HEK293T (cell line): ENCODE data around the gene DAPP1.

Experiments
- CTCF ChIA-PET: fragments of 350-600 bp; formaldehyde crosslinking; extraction: SDS; loops from one replicate; lab custom pipeline; 2021; ENCODE audit warnings: antibody characterized with exemption, inconsistent platforms; lab: Yijun Ruan, JAX
- POLR2A ChIA-PET: fragments of 350-600 bp; formaldehyde crosslinking; extraction: SDS; loops from one replicate; lab custom pipeline; 2020; ENCODE audit warnings: antibody characterized with exemption, inconsistent platforms; lab: Yijun Ruan, JAX
- DNase-seq: peaks from one replicate; pipeline ENCODE4 v3.0.0; 2012; ENCODE audit warnings: mixed read lengths; ENCODE audit errors: extremely low spot score
- ARNT ChIP-seq: fragments of 450-650 bp; IDR thresholded peaks from 2 replicates; pipeline ENCODE4 v1.6.1; 2017; ENCODE audit warnings: mild to moderate bottlenecking
- BHLHE40 ChIP-seq: fragments of 450-650 bp; IDR thresholded peaks from 2 replicates; pipeline ENCODE4 v1.6.1; 2016; ENCODE audit warnings: mild to moderate bottlenecking, moderate library complexity, borderline replicate concordance
- CTBP1 ChIP-seq: fragments of 450-650 bp; IDR thresholded peaks from 2 replicates; pipeline ENCODE4 v1.6.1; 2016; ENCODE audit warnings: borderline replicate concordance
- ELF4 ChIP-seq: fragments of 450-650 bp; IDR thresholded peaks from 2 replicates; pipeline ENCODE4 v1.6.1; 2017; ENCODE audit warnings: antibody characterized with exemption
- FOXA1 ChIP-seq: fragments of 450-650 bp; IDR thresholded peaks from 2 replicates; pipeline ENCODE4 v1.6.1; 2016; ENCODE audit warnings: mild to moderate bottlenecking
- FOXK2 ChIP-seq: fragments of 450-650 bp; IDR thresholded peaks from 2 replicates; pipeline ENCODE4 v1.6.1; 2016; ENCODE audit warnings: mild to moderate bottlenecking
- FOXM1 ChIP-seq: fragments of 450-650 bp; IDR thresholded peaks from 2 replicates; pipeline ENCODE4 v1.6.1; 2017; ENCODE audit warnings: mild to moderate bottlenecking, borderline replicate concordance
- HDGF ChIP-seq: fragments of 450-650 bp; IDR thresholded peaks from 2 replicates; pipeline ENCODE4 v1.6.1; 2017; ENCODE audit warnings: antibody characterized with exemption, borderline replicate concordance
- L3MBTL2 ChIP-seq: fragments of 450-650 bp; conservative IDR thresholded peaks from 2 replicates; pipeline ENCODE4 v1.6.1; 2016; ENCODE audit warnings: mild to moderate bottlenecking
- LEF1 ChIP-seq: fragments of 450-650 bp; IDR thresholded peaks from 2 replicates; pipeline ENCODE4 v1.6.1; 2017; ENCODE audit warnings: mild to moderate bottlenecking, borderline replicate concordance
- NFRKB ChIP-seq: fragments of 450-650 bp; IDR thresholded peaks from 2 replicates; pipeline ENCODE4 v1.6.1; 2016; ENCODE audit warnings: mild to moderate bottlenecking, moderate library complexity
- SP1 ChIP-seq: fragments of 450-650 bp; IDR thresholded peaks from 2 replicates; pipeline ENCODE4 v1.6.1; 2017
- SUZ12 ChIP-seq: fragments of 450-650 bp; IDR thresholded peaks from 2 replicates; pipeline ENCODE4 v1.6.1; 2016; ENCODE audit warnings: mild to moderate bottlenecking
- TARDBP ChIP-seq: fragments of 450-650 bp; IDR thresholded peaks from 2 replicates; pipeline ENCODE4 v1.6.1; 2016
- ZNF384 ChIP-seq: fragments of 450-650 bp; IDR thresholded peaks from 2 replicates; pipeline ENCODE4 v1.6.1; 2016
- TF ChIP-seq, protein P1 (sequence below): fragments of 450-650 bp; IDR thresholded peaks from 2 replicates; pipeline ENCODE4 v1.6.1; 2016

Gene DAPP1

DNA sequence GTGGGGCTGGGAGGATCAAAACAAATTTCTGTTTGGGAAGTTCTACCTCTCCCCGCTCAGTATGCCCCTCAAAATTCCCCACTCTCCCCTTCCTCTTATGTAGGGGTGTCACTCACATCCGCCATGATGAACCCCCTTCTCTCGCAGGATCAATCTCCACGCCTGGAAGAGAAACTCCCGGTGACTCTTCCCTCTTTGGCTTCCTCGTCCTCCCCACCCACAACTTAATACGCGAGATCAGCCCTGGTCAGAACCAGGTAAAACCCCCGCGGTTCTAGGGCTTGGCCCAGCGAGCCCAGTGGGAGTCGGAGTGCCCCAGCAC lies 77.2 kb downstream of the DAPP1 start:
- POLR2A ChIA-PET, result interaction anchor here (1.2 to 1.4 kb wide), 4 partner anchors 30 to 330 kb away, joined by 3 to 10 read pairs (median 5); partner anchors contain the start of genes H2AZ1 and TRMT10A

GRCh38 chr4:99894161-99894997 lies 77.8 kb downstream of the DAPP1 start, which contains the start of gene LAMTOR3:
LAMTOR3 (minus strand) TSS chr4:99894427; CDS start chr4:99893963, 464 bp downstream.
- DNase-seq, result peak; percentile 91
- ChIA-PET POLR2A (interaction anchor here (0.6 to 1.4 kb wide), 8 partner anchors 26 to 331 kb away, joined by 3 to 10 read pairs (median 4); partner anchors contain the start of genes DNAJB14, H2AZ1 and TRMT10A), CTCF (interaction anchor here (0.5 to 0.9 kb wide), 2 partner anchors 9 to 83 kb away, joined by 3 to 9 read pairs; no protein-coding TSS in a partner anchor)
- TF ChIP-seq L3MBTL2 (0 out of 2 replicates have a peak, but pooled peaks have one; percentile 24), TARDBP (no peak), ELF4 (0 out of 2 replicates have a peak, but pooled peaks have one; percentile 13), ARNT (no peak), ZNF384 (no peak)
- TF ChIP-seq, protein P1, sequence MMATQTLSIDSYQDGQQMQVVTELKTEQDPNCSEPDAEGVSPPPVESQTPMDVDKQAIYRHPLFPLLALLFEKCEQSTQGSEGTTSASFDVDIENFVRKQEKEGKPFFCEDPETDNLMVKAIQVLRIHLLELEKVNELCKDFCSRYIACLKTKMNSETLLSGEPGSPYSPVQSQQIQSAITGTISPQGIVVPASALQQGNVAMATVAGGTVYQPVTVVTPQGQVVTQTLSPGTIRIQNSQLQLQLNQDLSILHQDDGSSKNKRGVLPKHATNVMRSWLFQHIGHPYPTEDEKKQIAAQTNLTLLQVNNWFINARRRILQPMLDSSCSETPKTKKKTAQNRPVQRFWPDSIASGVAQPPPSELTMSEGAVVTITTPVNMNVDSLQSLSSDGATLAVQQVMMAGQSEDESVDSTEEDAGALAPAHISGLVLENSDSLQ, result peak; percentile 86

More for the DNA sequence above, 77.2 kb downstream of the DAPP1 start:
- DNase-seq, result no peak
- CTCF ChIA-PET, result no interaction called here
- no peak for TF ChIP-seq FOXK2
- TF ChIP-seq ARNT, result no peak
- no peak for TF ChIP-seq ELF4
- no peak for TF ChIP-seq ZNF384
- TF ChIP-seq HDGF, result no peak
- TF ChIP-seq, protein P1, result no peak
- TF ChIP-seq LEF1, result no peak
- no peak for TF ChIP-seq SP1
- TF ChIP-seq CTBP1, result no peak

GRCh38 chr4:99894998-99895397 lies 78.4 kb downstream of the DAPP1 start:
- ChIA-PET POLR2A (interaction anchor here (0.6 to 1.4 kb wide), 8 partner anchors 27 to 332 kb away, joined by 3 to 10 read pairs (median 4); partner anchors contain the start of genes DNAJB14, H2AZ1 and TRMT10A), CTCF (interaction anchor here (0.9 kb wide), 1 partner anchor 83 kb away, joined by 3 read pairs; no protein-coding TSS in a partner anchor)
- TF ChIP-seq LEF1 (no peak), SUZ12 (no peak)
- no peak for DNase-seq

GRCh38 chr4:99915449-99915848 lies 98.8 kb downstream of the DAPP1 start:
- TF ChIP-seq SP1 (no peak), ELF4 (no peak), FOXM1 (no peak)
- TF ChIP-seq, protein P1, result no peak
- ChIA-PET CTCF (no interaction called here), POLR2A (no interaction called here)
- DNase-seq, result no peak

DNA sequence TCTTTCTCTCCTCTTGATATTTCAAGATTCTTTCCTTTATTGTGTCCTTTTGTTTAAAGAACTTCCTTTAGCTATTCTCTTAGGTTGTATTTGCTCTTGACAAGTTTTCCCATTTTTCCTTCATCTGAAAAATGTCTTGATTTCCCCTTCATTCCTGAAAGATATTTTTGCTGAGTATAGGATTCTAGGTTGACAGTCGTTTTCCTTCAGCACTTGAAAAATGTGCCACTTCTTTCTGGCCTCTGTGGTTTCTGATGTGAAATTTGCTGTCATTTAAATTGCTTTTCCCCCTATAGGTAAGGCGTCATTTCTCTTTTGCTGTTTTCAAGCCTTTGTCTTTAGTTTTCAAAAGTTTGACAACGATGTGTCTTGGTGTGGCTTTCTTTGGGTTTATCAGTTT lies 100.9 kb downstream of the DAPP1 start:
- ChIA-PET CTCF (no interaction called here), POLR2A (no interaction called here)
- TF ChIP-seq FOXM1 (no peak), ARNT (no peak), ELF4 (no peak), SP1 (no peak), SUZ12 (no peak), BHLHE40 (no peak), TARDBP (no peak), FOXK2 (no peak), LEF1 (no peak), HDGF (no peak), ZNF384 (no peak), NFRKB (no peak), FOXA1 (no peak), CTBP1 (no peak), L3MBTL2 (no peak)
- TF ChIP-seq, protein P1, result no peak
- DNase-seq, result no peak

- ChIA-PET CTCF (no interaction called here), POLR2A (no interaction called here)
- DNase-seq, result no peak
- no peak for TF ChIP-seq CTBP1
- no peak for TF ChIP-seq TARDBP
- TF ChIP-seq, protein P1, result no peak
- no peak for TF ChIP-seq SUZ12
- no peak for TF ChIP-seq FOXA1
- TF ChIP-seq HDGF, result no peak
- TF ChIP-seq FOXK2, result no peak
- no peak for TF ChIP-seq LEF1
- TF ChIP-seq ELF4, result no peak
- TF ChIP-seq FOXM1, result no peak
- TF ChIP-seq ARNT, result no peak
- TF ChIP-seq ZNF384, result no peak
- no peak for TF ChIP-seq BHLHE40
- no peak for TF ChIP-seq L3MBTL2
- TF ChIP-seq NFRKB, result no peak
- no peak for TF ChIP-seq SP1
These were observed 102.0 kb downstream of the DAPP1 start for GRCh38 chr4:99918656-99919055.
